ENCODE data around the gene NCKIPSD.
A peak's percentile ranks its signal among the peaks of the same experiment; 100 is the strongest.
"Not testable (repeated sequence)": the region's sequence is repeated elsewhere in the genome, so short reads cannot be mapped to it uniquely, and the experiment has no call there.

The NCKIPSD gene

GRCh38 chr3:48685603-48686511 lies at the start of gene NCKIPSD:
NCKIPSD (minus strand) TSS chr3:48685915; CDS start chr3:48685807, 108 bp downstream.
- DNase-seq (ENCODE audit: extremely low spot score) = peak; percentile 97
- ChIA-PET POLR2A (no interaction called here), CTCF (interaction anchor here (1.0 to 3.7 kb wide), 23 partner anchors 10 to 285 kb away, joined by 3 to 29 read pairs (median 4); partner anchors contain the start of genes PRKAR2A and SLC26A6)
- peak; percentile 94 for TF ChIP-seq CTCF (IDR thresholded peaks at IDR 0.05; ENCODE audit: control extremely low read depth, extremely low read depth, low read depth, missing control alignments)

GRCh38 chr3:48735075-48735767 lies 49.5 kb upstream of the NCKIPSD start:
- DNase-seq (ENCODE audit: extremely low spot score); POLR2A ChIA-PET: not testable (repeated sequence)
- CTCF ChIA-PET = interaction anchor here (1.0 to 3.3 kb wide), 4 partner anchors 16 to 218 kb away, joined by 3 to 15 read pairs (median 7); partner anchors contain the start of gene SLC25A20

GRCh38 chr3:48734541-48734940 lies 48.8 kb upstream of the NCKIPSD start:
- POLR2A ChIA-PET; DNase-seq (ENCODE audit: extremely low spot score); CTCF ChIA-PET: not testable (repeated sequence)

GRCh38 chr3:48733752-48734518 lies 48.2 kb upstream of the NCKIPSD start:
- CTCF ChIA-PET; POLR2A ChIA-PET; DNase-seq (ENCODE audit: extremely low spot score): not testable (repeated sequence)

GRCh38 chr3:48727511-48727910 lies 41.8 kb upstream of the NCKIPSD start:
- DNase-seq (ENCODE audit: extremely low spot score) = no peak
- TF ChIP-seq CTCF (IDR thresholded peaks at IDR 0.05; ENCODE audit: control extremely low read depth, extremely low read depth, low read depth, missing control alignments) = no peak
- CTCF ChIA-PET = interaction anchor here (1.2 to 2.6 kb wide), 2 partner anchors 12 to 15 kb away, joined by 3 to 15 read pairs; no protein-coding TSS in a partner anchor
- POLR2A ChIA-PET = no interaction called here

GRCh38 chr3:48725185-48725855 lies 39.6 kb upstream of the NCKIPSD start:
- POLR2A ChIA-PET; DNase-seq (ENCODE audit: extremely low spot score): not testable (repeated sequence)
- CTCF ChIA-PET = interaction anchor here (1.2 to 1.9 kb wide), 2 partner anchors 14 to 227 kb away, joined by 3 to 9 read pairs; no protein-coding TSS in a partner anchor

GRCh38 chr3:48723725-48724124 lies 38.0 kb upstream of the NCKIPSD start:
- ChIA-PET CTCF (interaction anchor here (1.0 kb wide), 1 partner anchor 16 kb away, joined by 6 read pairs; no protein-coding TSS in a partner anchor), POLR2A (no interaction called here)
- TF ChIP-seq CTCF (IDR thresholded peaks at IDR 0.05; ENCODE audit: control extremely low read depth, extremely low read depth, low read depth, missing control alignments) = no peak
- no peak for DNase-seq (ENCODE audit: extremely low spot score)

- CTCF ChIA-PET = interaction anchor here (1.0 kb wide), 1 partner anchor 17 kb away, joined by 6 read pairs; no protein-coding TSS in a partner anchor
- POLR2A ChIA-PET; DNase-seq (ENCODE audit: extremely low spot score): not testable (repeated sequence)
These were observed 37.6 kb upstream of the NCKIPSD start for GRCh38 chr3:48723293-48723692.

Measured in GM10248 (cell line).